ENCODE measurements around the gene PTPN5.

The PTPN5 gene

DNA sequence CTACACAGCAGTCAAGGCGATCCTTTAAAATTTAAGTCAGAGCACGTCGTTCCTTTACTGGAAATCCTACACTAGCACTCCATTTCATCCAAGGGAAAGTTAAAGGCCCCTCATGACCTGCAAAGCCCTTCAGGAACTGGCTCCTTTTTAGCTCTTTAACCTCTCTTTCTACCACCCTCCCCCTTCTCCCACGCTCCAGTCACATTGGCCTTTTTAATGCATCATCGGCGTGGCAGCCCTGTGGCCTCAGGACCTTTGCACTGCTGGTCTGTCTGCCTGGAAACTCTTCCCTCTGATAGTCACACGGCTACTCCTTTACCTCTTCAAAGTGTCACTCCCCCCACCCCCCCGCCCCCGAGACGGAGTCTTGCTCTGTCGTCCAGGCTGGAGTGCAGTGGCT, 1.2 kb upstream of the PTPN5 start:
- TF ChIP-seq Cebpa-rat (IDR thresholded peaks at IDR 0.05): no peak
- H3K4me3 ChIP-seq: no peak overlapping the region
- H3K4me2 ChIP-seq: no peak overlapping the region
- peaks cover 14% of the 10 kb centered on the region; the same call in 1 of the 2 replicates for H3K9me3 ChIP-seq
- no peak overlapping the region for H3K9ac ChIP-seq
- H4K20me1 ChIP-seq: peaks cover 12% of the 10 kb centered on the region; the same call in 1 of the 2 replicates
- H3K27me3 ChIP-seq: peaks cover 60% of the 10 kb centered on the region
- H3K36me3 ChIP-seq: no peaks in the 10 kb centered on the region
- H3K4me1 ChIP-seq: 0 out of 2 replicates have a peak, but pooled peaks cover 4% of the 10 kb centered on the region
- H3K27ac ChIP-seq: no peak overlapping the region

DNA sequence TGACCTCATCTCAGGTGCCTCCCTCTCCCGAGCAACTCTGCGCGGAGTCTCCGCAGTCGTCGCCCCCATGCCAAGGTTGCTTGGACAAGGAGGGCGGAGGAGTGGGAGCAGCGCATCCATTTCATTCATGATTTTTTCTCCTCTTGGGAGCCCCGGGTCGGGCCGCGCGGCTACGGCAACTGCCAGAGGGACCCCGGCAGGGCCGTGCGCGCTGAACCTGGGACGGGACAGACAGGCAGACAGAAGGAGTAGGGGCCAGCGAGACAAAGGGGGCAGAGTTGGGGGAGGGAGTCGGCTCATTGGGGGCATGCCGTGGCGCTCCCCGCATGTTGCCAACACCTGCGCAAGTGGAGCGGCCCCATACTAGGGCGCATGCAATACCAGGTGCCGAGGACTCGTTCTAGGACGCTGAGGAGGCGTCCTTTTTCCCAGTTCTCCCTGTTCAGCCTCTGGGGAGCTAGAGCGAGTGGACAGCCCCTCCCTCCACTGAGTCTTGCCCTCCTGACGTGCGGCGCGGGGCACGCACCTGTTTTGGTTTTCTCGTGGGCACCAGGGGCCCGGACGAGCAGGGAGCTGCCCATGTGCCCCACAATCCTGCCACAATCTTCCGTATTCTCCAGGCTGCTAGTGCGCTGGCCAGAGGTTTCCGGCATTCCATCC, 501 bp upstream of the PTPN5 start:
- Histone ChIP-seq H3K4me3 (peak overlapping the region; percentile 56), H3K27me3 (peaks cover 60% of the 10 kb centered on the region), H3K27ac (no peak overlapping the region), H3K4me1 (0 out of 2 replicates have a peak, but pooled peaks cover 8% of the 10 kb centered on the region), H3K9me3 (peaks cover 14% of the 10 kb centered on the region; the same call in 1 of the 2 replicates), H4K20me1 (peaks cover 12% of the 10 kb centered on the region; the same call in 1 of the 2 replicates), H3K9ac (no peak overlapping the region), H3K4me2 (peak overlapping the region; percentile 59), H3K36me3 (no peaks in the 10 kb centered on the region)
- TF ChIP-seq Cebpa-rat (IDR thresholded peaks at IDR 0.05): no peak

DNA sequence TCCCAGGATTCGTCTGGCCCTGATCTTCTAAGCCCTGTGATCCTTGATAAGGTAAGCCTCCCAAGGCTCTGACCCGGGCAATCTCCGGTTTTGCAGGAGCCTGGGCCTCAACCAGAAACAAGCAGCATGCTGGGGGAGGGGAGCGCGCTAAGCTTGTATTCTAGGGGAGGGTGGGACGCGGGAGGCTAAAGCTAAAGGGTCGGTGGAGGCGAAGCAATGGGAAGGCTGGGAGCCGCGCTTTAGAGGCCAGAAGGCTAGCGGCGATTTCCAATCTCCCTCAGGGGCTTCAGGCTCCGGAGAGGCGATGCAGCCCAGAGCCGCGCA, 753 bp downstream of the PTPN5 start:
- peaks cover 14% of the 10 kb centered on the region; the same call in 1 of the 2 replicates for H3K9me3 ChIP-seq
- H3K4me1 ChIP-seq: 0 out of 2 replicates have a peak, but pooled peaks cover 8% of the 10 kb centered on the region
- peaks cover 60% of the 10 kb centered on the region for H3K27me3 ChIP-seq
- no peaks in the 10 kb centered on the region for H3K36me3 ChIP-seq
- TF ChIP-seq Cebpa-rat (IDR thresholded peaks at IDR 0.05): no peak
- H3K4me3 ChIP-seq: no peak overlapping the region
- H3K27ac ChIP-seq: no peak overlapping the region
- H4K20me1 ChIP-seq: peaks cover 12% of the 10 kb centered on the region; the same call in 1 of the 2 replicates
- no peak overlapping the region for H3K4me2 ChIP-seq
- no peak overlapping the region for H3K9ac ChIP-seq

DNA sequence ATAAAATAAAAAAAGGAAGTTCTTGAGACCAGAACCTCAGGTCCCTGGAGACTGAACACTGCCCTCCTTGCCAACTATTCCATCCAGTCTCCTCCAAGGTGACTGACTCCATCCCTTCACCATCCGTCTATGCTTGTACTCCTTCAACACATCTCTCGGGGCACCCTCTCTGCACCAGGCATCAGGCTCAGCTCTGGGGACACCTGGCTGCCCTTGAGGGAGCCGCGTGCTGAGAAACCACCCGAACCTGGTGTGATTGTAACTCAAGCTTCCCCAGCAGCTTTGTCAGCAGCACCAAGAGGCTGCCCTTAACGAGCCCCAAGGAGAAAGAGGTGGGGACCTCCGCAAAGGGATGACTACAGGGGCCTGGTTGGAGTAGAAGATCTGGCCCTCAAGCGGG, 1.7 kb downstream of the PTPN5 start:
- no peak overlapping the region for H3K27ac ChIP-seq
- H3K9me3 ChIP-seq: peaks cover 14% of the 10 kb centered on the region; the same call in 1 of the 2 replicates
- H3K9ac ChIP-seq: no peak overlapping the region
- TF ChIP-seq Cebpa-rat (IDR thresholded peaks at IDR 0.05): no peak
- 0 out of 2 replicates have a peak, but pooled peaks cover 8% of the 10 kb centered on the region for H3K4me1 ChIP-seq
- H3K36me3 ChIP-seq: no peaks in the 10 kb centered on the region
- H3K27me3 ChIP-seq: peaks cover 56% of the 10 kb centered on the region
- no peak overlapping the region for H3K4me3 ChIP-seq
- no peak overlapping the region for H3K4me2 ChIP-seq
- H4K20me1 ChIP-seq: peaks cover 12% of the 10 kb centered on the region; the same call in 1 of the 2 replicates

DNA sequence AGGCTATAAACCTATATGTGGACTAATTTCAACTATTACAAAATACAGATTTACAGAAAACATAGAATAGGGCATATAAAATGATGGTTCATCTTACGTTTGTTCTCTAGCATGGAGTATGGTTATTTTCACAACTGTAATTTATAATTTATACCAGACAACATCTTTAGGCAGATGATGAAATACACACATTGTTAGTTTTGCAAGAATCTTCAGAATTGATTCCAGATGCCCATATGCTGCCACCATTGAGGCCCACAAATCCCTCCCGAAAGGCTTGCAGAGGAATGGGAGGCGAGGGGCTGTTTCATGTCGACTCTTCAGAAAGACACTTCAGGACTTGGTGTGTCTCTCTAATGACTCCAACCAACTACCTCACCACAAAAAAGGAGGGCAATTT, 6.2 kb downstream of the PTPN5 start:
- no peaks in the 10 kb centered on the region for H3K36me3 ChIP-seq
- no peak overlapping the region for H3K9ac ChIP-seq
- H3K9me3 ChIP-seq: no peaks in the 10 kb centered on the region
- H3K27ac ChIP-seq: no peak overlapping the region
- 0 out of 2 replicates have a peak, but pooled peaks cover 4% of the 10 kb centered on the region for H3K4me1 ChIP-seq
- no peak for TF ChIP-seq Cebpa-rat (IDR thresholded peaks at IDR 0.05)
- no peaks in the 10 kb centered on the region for H4K20me1 ChIP-seq
- H3K27me3 ChIP-seq: peaks cover 15% of the 10 kb centered on the region
- no peak overlapping the region for H3K4me2 ChIP-seq
- H3K4me3 ChIP-seq: no peak overlapping the region

DNA sequence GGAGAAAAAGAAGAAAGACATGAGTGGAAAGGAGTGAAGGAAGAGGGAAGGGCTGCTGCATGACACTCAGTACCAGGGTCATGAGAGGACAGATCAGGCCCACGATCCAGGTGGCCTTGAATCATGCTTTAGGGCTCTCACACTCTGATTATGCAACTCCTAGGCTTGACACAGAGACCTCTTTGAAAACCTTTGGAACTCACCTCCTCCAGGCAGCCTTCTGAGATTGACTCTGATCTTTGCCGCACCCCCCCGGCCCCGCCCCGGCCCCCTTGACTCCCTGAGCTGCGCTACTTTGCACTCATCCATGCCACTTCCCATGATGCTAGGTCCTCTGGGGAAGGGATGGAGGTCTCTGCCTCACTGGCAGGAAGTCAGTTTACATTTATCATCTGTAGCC, 10.7 kb downstream of the PTPN5 start:
- no peak for TF ChIP-seq Cebpa-rat (IDR thresholded peaks at IDR 0.05)
- H3K4me1 ChIP-seq: no peaks in the 10 kb centered on the region

DNA sequence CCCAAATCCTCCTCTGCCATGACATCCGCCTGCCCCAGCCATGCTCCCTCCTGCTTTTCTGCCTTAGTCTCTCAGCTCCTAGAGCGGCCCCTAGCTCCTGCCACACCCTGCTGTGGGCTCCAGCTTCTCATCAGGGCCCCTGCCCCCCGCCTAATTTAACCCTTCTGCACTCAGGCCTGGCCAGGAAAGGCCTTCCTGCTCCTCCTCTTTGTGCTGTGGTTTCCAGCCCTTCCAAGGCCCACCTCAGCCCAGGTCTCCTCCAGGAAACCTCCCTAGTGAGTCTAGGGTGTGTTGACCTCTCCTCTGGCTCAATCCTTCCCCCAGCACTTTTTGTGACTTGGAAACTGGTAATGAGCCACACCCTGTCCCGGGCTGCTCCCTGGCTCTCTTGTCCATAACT, 11.3 kb downstream of the PTPN5 start:
- no peaks in the 10 kb centered on the region for H3K9me3 ChIP-seq
- no peak overlapping the region for H3K9ac ChIP-seq
- no peaks in the 10 kb centered on the region for H3K4me1 ChIP-seq
- H3K27ac ChIP-seq: no peak overlapping the region
- no peak overlapping the region for H3K4me2 ChIP-seq
- H3K4me3 ChIP-seq: no peak overlapping the region
- no peak for TF ChIP-seq Cebpa-rat (IDR thresholded peaks at IDR 0.05)
- H3K27me3 ChIP-seq: no peaks in the 10 kb centered on the region
- H3K36me3 ChIP-seq: no peaks in the 10 kb centered on the region
- no peaks in the 10 kb centered on the region for H4K20me1 ChIP-seq

More for the DNA sequence above, 10.7 kb downstream of the PTPN5 start:
- no peak overlapping the region for H3K9ac ChIP-seq
- no peaks in the 10 kb centered on the region for H3K9me3 ChIP-seq
- H3K27ac ChIP-seq: no peak overlapping the region
- no peak overlapping the region for H3K4me3 ChIP-seq
- no peaks in the 10 kb centered on the region for H4K20me1 ChIP-seq
- H3K4me2 ChIP-seq: no peak overlapping the region
- H3K36me3 ChIP-seq: no peaks in the 10 kb centered on the region
- H3K27me3 ChIP-seq: no peaks in the 10 kb centered on the region

DNA sequence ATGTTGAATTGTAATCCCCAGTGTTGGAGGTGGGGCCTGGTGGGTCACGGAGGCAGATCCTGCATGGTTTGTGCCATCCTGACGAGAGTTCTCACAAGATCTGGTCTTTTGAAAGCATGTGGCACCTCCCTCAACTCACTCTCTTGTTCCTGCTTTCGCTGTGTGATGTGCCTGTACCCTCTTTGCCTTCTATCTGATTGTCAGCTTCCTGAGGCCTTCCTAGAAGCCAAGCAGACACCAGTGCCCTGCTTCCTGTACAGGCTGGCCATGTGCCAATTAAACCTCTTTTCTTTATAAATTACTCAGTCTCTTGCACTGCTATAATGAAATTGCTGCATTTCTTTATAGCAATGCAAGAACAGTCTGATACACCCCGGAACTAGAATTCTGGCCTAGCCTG, 13.1 kb downstream of the PTPN5 start:
- no peaks in the 10 kb centered on the region for H4K20me1 ChIP-seq
- H3K27me3 ChIP-seq: no peaks in the 10 kb centered on the region
- no peak for TF ChIP-seq Cebpa-rat (IDR thresholded peaks at IDR 0.05)
- H3K36me3 ChIP-seq: no peaks in the 10 kb centered on the region
- no peak overlapping the region for H3K9ac ChIP-seq
- H3K4me2 ChIP-seq: no peak overlapping the region
- no peak overlapping the region for H3K4me3 ChIP-seq
- no peaks in the 10 kb centered on the region for H3K4me1 ChIP-seq
- no peak overlapping the region for H3K27ac ChIP-seq
- no peaks in the 10 kb centered on the region for H3K9me3 ChIP-seq

DNA sequence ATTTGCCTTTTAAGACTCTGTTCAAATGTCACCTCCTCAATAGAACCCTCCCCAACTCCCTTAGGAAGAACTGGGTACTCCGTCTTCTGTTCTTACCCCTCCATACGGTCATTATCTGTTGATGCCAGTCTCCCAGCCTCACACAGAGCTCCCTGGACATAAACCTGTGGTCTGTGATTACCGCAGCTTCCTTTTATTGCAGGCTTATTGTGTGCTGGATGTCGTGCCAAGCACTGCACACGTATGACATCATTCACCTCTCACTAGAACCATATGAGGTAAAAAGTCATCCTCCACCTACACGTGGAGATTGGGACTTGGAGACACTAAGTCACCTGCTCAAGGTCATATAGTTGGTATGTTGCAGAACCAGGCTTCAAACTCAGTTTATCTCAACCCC, 15.3 kb downstream of the PTPN5 start:
- no peak for TF ChIP-seq Cebpa-rat (IDR thresholded peaks at IDR 0.05)
- Histone ChIP-seq H3K27me3 (no peaks in the 10 kb centered on the region), H3K27ac (no peak overlapping the region), H3K36me3 (no peaks in the 10 kb centered on the region), H3K4me1 (no peaks in the 10 kb centered on the region), H3K9ac (no peak overlapping the region), H3K4me3 (no peak overlapping the region), H3K4me2 (no peak overlapping the region), H4K20me1 (no peaks in the 10 kb centered on the region), H3K9me3 (no peaks in the 10 kb centered on the region)

DNA sequence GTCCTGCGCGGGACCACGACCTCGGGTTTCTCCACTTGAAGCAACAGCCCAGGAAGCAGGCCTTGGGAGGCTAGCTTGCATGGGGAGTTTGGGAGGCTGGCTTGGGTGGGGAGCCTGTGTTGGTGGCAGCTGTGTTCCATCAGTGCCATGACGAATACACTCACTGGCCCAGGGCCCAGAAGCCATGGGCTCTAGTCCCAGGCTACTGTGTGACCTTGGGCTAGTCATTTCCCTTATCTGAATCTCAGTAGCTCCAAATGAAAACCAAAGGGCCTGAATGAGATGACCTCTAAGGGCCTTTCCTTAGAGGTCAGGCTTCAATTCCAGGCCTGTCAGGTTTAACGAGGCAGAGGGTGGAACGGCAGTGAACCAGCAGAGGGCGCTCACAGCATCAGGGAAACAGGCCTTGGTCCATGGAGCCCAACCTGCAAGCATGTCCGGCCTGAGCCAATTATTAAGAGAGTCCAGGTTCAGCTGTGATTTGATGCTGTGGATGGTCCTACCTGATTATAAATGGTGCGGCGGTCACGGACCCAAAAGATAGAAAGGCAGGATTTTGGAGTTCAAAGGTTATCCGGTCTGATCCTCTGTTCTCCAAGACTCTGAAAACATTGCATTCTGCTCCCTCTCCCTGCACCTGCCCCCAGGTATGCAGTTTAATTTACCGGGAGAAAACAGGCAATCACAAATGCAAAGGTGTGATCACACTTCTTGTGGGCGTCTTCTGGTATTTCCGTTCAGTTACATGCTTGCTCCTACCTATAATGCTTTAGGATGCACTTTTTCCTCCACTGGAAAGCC, 15.9 kb downstream of the PTPN5 start:
- TF ChIP-seq Cebpa-rat (IDR thresholded peaks at IDR 0.05): no peak
- Histone ChIP-seq H3K27ac (no peak overlapping the region), H4K20me1 (no peaks in the 10 kb centered on the region)

More for the DNA sequence above, 15.9 kb downstream of the PTPN5 start:
- Histone ChIP-seq H3K4me2 (no peak overlapping the region), H3K27me3 (no peaks in the 10 kb centered on the region), H3K4me1 (no peaks in the 10 kb centered on the region), H3K9ac (no peak overlapping the region), H3K36me3 (no peaks in the 10 kb centered on the region), H3K9me3 (no peaks in the 10 kb centered on the region), H3K4me3 (no peak overlapping the region)
